ENCODE data around the gene WHAMM.
"Not testable (repeated sequence)": the region's sequence is repeated elsewhere in the genome, so short reads cannot be mapped to it uniquely, and the experiment has no call there.

The WHAMM gene

GRCh38 chr15:82812994-82813393 lies 3.6 kb downstream of the WHAMM start:
- Mint-ChIP-seq H3K4me1 (peaks cover 35% of the 10 kb centered on the region), H3K9me3 (no peaks in the 10 kb centered on the region), H3K27ac (no peak overlapping the region), H3K4me3 (peak overlapping the region in 1 of 2 donors; percentile 66), H3K27me3 (no peaks in the 10 kb centered on the region)
- DNase-seq (no peak), ATAC-seq (no peak)

- Mint-ChIP-seq H3K4me1 (peaks cover 6% of the 10 kb centered on the region), H3K27ac (no peak overlapping the region), H3K9me3 (no peaks in the 10 kb centered on the region), H3K4me3 (no peak overlapping the region), H3K27me3 (no peaks in the 10 kb centered on the region)
- ATAC-seq, result no peak
- DNase-seq, result no peak
Measured at GRCh38 chr15:82820128-82820527, 10.7 kb downstream of the WHAMM start.

- not testable (repeated sequence) for H3K4me1 Mint-ChIP-seq, H3K27ac Mint-ChIP-seq
Measured at GRCh38 chr15:82821396-82821795, 12.0 kb downstream of the WHAMM start.

GRCh38 chr15:82821851-82822250 lies 12.4 kb downstream of the WHAMM start:
- H3K27ac Mint-ChIP-seq, H3K4me1 Mint-ChIP-seq, DNase-seq, H3K27me3 Mint-ChIP-seq, ATAC-seq, H3K4me3 Mint-ChIP-seq, H3K9me3 Mint-ChIP-seq: not testable (repeated sequence)

More at GRCh38 chr15:82821396-82821795, 12.0 kb downstream of the WHAMM start:
- DNase-seq, H3K9me3 Mint-ChIP-seq, H3K27me3 Mint-ChIP-seq, ATAC-seq, H3K4me3 Mint-ChIP-seq: not testable (repeated sequence)

- Mint-ChIP-seq H3K27ac (no peak overlapping the region), H3K4me3 (no peak overlapping the region), H3K27me3 (no peaks in the 10 kb centered on the region), H3K9me3 (no peaks in the 10 kb centered on the region), H3K4me1 (peaks cover 2% of the 10 kb centered on the region)
- no peak for DNase-seq
- ATAC-seq, result no peak
Measured at GRCh38 chr15:82823049-82823448, 13.6 kb downstream of the WHAMM start.

- no peak for DNase-seq
- no peaks in the 10 kb centered on the region for H3K9me3 Mint-ChIP-seq
- no peak overlapping the region for H3K4me3 Mint-ChIP-seq
- no peaks in the 10 kb centered on the region for H3K27me3 Mint-ChIP-seq
- peaks cover 37% of the 10 kb centered on the region for H3K4me1 Mint-ChIP-seq
- peak; percentile 55 for ATAC-seq
- H3K27ac Mint-ChIP-seq, result peak overlapping the region in 1 of 2 donors; percentile 62
Measured at GRCh38 chr15:82828075-82828474, 18.6 kb downstream of the WHAMM start.

- H3K4me3 Mint-ChIP-seq, result no peak overlapping the region
- peaks cover 41% of the 10 kb centered on the region for H3K4me1 Mint-ChIP-seq
- no peak overlapping the region for H3K27ac Mint-ChIP-seq
- no peak for DNase-seq
- no peaks in the 10 kb centered on the region for H3K27me3 Mint-ChIP-seq
- ATAC-seq, result no peak
- no peaks in the 10 kb centered on the region for H3K9me3 Mint-ChIP-seq
Measured at GRCh38 chr15:82829234-82829633, 19.8 kb downstream of the WHAMM start.

- ATAC-seq, result peak; percentile 51
Measured at GRCh38 chr15:82830427-82831173, 21.2 kb downstream of the WHAMM start.

GRCh38 chr15:82831894-82832600 lies 22.6 kb downstream of the WHAMM start:
- peaks cover 45% of the 10 kb centered on the region for H3K4me1 Mint-ChIP-seq
- peaks cover 0 to 6% of the 10 kb centered on the region in 2 donors for H3K9me3 Mint-ChIP-seq
- no peak overlapping the region for H3K27ac Mint-ChIP-seq

More at GRCh38 chr15:82830427-82831173, 21.2 kb downstream of the WHAMM start:
- peaks cover 41% of the 10 kb centered on the region for H3K4me1 Mint-ChIP-seq
- H3K27me3 Mint-ChIP-seq, result no peaks in the 10 kb centered on the region
- no peaks in the 10 kb centered on the region for H3K9me3 Mint-ChIP-seq
- no peak for DNase-seq
- H3K27ac Mint-ChIP-seq, result no peak overlapping the region
- H3K4me3 Mint-ChIP-seq, result no peak overlapping the region

GRCh38 chr15:82832601-82833361 lies 23.4 kb downstream of the WHAMM start:
- peaks cover 0 to 9% of the 10 kb centered on the region in 2 donors for H3K9me3 Mint-ChIP-seq
- H3K27me3 Mint-ChIP-seq, result no peaks in the 10 kb centered on the region
- peak overlapping the region; percentile 91 to 95 for H3K27ac Mint-ChIP-seq
- DNase-seq, result peak; percentile 30 to 47
- peak; percentile 91 for ATAC-seq
- H3K4me1 Mint-ChIP-seq, result peaks cover 45% of the 10 kb centered on the region
- H3K4me3 Mint-ChIP-seq, result peak overlapping the region; percentile 44 to 50

More at GRCh38 chr15:82831894-82832600, 22.6 kb downstream of the WHAMM start:
- Mint-ChIP-seq H3K27me3 (no peaks in the 10 kb centered on the region), H3K4me3 (peak overlapping the region; percentile 44 to 50)
- no peak for ATAC-seq
- no peak for DNase-seq

- Mint-ChIP-seq H3K4me1 (peaks cover 40% of the 10 kb centered on the region), H3K27me3 (no peaks in the 10 kb centered on the region), H3K27ac (peak overlapping the region in 1 of 2 donors; percentile 95), H3K4me3 (no peak overlapping the region), H3K9me3 (peaks cover 0 to 14% of the 10 kb centered on the region in 2 donors)
- no peak for DNase-seq
- no peak for ATAC-seq
Measured at GRCh38 chr15:82833362-82833682, 23.9 kb downstream of the WHAMM start.

GRCh38 chr15:82835391-82835917 lies 26.0 kb downstream of the WHAMM start:
- Mint-ChIP-seq H3K27ac (no peak overlapping the region), H3K27me3 (no peaks in the 10 kb centered on the region), H3K4me1 (peaks cover 34% of the 10 kb centered on the region), H3K4me3 (no peak overlapping the region), H3K9me3 (peaks cover 0 to 14% of the 10 kb centered on the region in 2 donors)
- no peak for DNase-seq
- ATAC-seq, result no peak

GRCh38 chr15:82838096-82838735 lies 28.8 kb downstream of the WHAMM start:
- ATAC-seq (no peak), DNase-seq (no peak)
- peaks cover 5 to 14% of the 10 kb centered on the region in 2 donors for H3K9me3 Mint-ChIP-seq
- H3K4me1 Mint-ChIP-seq, result peaks cover 6% of the 10 kb centered on the region
- no peak overlapping the region for H3K4me3 Mint-ChIP-seq
- no peaks in the 10 kb centered on the region for H3K27me3 Mint-ChIP-seq
- no peak overlapping the region for H3K27ac Mint-ChIP-seq

GRCh38 chr15:82839136-82839535 lies 29.7 kb downstream of the WHAMM start:
- no peak overlapping the region for H3K4me3 Mint-ChIP-seq
- ATAC-seq, result no peak
- H3K9me3 Mint-ChIP-seq, result peaks cover 5 to 14% of the 10 kb centered on the region in 2 donors
- H3K27ac Mint-ChIP-seq, result no peak overlapping the region
- peaks cover 6% of the 10 kb centered on the region for H3K27me3 Mint-ChIP-seq
- peaks cover 9% of the 10 kb centered on the region for H3K4me1 Mint-ChIP-seq
- DNase-seq, result no peak

GRCh38 chr15:82840166-82840565 lies 30.7 kb downstream of the WHAMM start:
- ATAC-seq, result no peak
- Mint-ChIP-seq H3K4me1 (peaks cover 16% of the 10 kb centered on the region), H3K4me3 (no peak overlapping the region), H3K9me3 (peaks cover 5 to 14% of the 10 kb centered on the region in 2 donors), H3K27me3 (peaks cover 12% of the 10 kb centered on the region), H3K27ac (no peak overlapping the region)
- no peak for DNase-seq

Measured in stimulated activated naive CD8-positive, alpha-beta T cell treated with anti-CD3 and anti-CD28 coated beads, Interleukin-15, amount 100 ng/mL, for 72 hours (primary cell).